RWPE2 (cell line): ENCODE results near the gene SEMA5A.

ENCODE experiments used
- ATAC-seq: fragments of 200-7000 bp; cut with Tn5 transposase; 3 replicates; pipeline ENCODE4 v1.9.1; 2021; ENCODE audit warnings: low read depth
- DNase-seq: peaks from one replicate; pipeline ENCODE4 v3.0.0-alpha.2; 2020; ENCODE audit warnings: low spot score
- H3K27ac ChIP-seq: fragments of 450-650 bp; 2 replicates; pipeline ENCODE4 v1.5.1; 2017; ENCODE audit warnings: mild to moderate bottlenecking; ENCODE audit not compliant: poor library complexity, severe bottlenecking
- H3K27me3 ChIP-seq: fragments of 250-450 bp; sonication (Bioruptor Pico); 2 replicates; pipeline ENCODE4 v1.5.1; 2021; ENCODE audit warnings: mild to moderate bottlenecking, moderate library complexity; ENCODE audit not compliant: insufficient read depth, poor library complexity, severe bottlenecking
- H3K36me3 ChIP-seq: fragments of 250-450 bp; sonication (Bioruptor Pico); 2 replicates; pipeline ENCODE4 v1.5.1; 2020; ENCODE audit warnings: low read depth, mild to moderate bottlenecking, moderate library complexity
- H3K4me1 ChIP-seq: fragments of 250-450 bp; sonication (Bioruptor Pico); 2 replicates; pipeline ENCODE4 v1.5.1; 2021; ENCODE audit warnings: mild to moderate bottlenecking, moderate library complexity; ENCODE audit not compliant: insufficient read depth, poor library complexity, severe bottlenecking
- H3K4me3 ChIP-seq: fragments of 250-450 bp; sonication (Bioruptor Pico); 2 replicates; pipeline ENCODE4 v1.5.1; 2021; ENCODE audit warnings: mild to moderate bottlenecking, moderate library complexity; ENCODE audit not compliant: severe bottlenecking
- H3K9me3 ChIP-seq: fragments of 250-450 bp; sonication (Bioruptor Pico); 2 replicates; pipeline ENCODE4 v1.5.1; 2021; ENCODE audit warnings: mild to moderate bottlenecking, moderate library complexity; ENCODE audit not compliant: severe bottlenecking
- TF ChIP-seq, protein P1 (sequence below): fragments of 450-650 bp; IDR thresholded peaks from one replicate; pipeline ENCODE4 v1.5.1; 2017; ENCODE audit warnings: mild to moderate bottlenecking, moderate library complexity; ENCODE audit not compliant: poor library complexity, severe bottlenecking

The SEMA5A gene

DNA sequence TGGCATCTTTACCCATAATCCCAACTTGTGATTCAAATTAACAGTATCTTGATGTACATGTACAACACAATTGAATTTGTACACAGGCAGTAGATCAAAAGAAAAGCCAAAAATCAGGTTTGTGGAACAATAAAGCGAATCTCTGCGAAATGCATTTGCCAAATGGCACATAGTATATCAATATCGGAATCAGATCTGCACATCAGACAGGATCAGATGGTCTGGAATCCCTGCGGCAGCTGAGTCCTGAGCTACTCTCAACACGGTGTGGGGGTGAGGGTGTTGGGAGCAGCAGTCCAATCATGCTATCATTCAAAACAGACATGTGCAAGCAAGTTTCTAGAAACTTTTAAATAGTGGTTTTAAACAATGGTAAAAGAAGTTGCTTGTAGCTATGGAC is 358.3 kb downstream of the SEMA5A start:
- no peak for ATAC-seq
- no peaks in the 10 kb centered on the region for H3K9me3 ChIP-seq
- TF ChIP-seq, protein P1, sequence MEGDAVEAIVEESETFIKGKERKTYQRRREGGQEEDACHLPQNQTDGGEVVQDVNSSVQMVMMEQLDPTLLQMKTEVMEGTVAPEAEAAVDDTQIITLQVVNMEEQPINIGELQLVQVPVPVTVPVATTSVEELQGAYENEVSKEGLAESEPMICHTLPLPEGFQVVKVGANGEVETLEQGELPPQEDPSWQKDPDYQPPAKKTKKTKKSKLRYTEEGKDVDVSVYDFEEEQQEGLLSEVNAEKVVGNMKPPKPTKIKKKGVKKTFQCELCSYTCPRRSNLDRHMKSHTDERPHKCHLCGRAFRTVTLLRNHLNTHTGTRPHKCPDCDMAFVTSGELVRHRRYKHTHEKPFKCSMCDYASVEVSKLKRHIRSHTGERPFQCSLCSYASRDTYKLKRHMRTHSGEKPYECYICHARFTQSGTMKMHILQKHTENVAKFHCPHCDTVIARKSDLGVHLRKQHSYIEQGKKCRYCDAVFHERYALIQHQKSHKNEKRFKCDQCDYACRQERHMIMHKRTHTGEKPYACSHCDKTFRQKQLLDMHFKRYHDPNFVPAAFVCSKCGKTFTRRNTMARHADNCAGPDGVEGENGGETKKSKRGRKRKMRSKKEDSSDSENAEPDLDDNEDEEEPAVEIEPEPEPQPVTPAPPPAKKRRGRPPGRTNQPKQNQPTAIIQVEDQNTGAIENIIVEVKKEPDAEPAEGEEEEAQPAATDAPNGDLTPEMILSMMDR, result no peak

DNA sequence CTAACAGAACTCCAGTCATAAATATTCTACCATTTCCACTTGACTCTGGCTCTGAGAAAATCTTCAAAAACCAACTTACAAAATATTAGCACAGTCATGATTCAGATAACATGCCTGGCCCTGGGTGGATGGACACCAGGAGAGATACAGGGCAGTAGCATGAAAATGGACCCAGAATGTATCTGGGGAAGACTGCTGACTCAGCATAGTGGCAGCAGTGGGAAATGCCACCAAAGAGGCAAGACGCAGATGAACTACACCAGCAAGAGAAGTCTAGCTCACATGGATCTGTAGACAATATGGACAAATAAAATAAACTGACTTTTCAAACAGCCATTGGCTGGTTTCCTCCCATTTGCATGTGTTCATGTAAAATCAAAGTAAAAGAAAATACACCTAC is 359.8 kb downstream of the SEMA5A start:
- no peak for ATAC-seq
- H3K9me3 ChIP-seq, result no peaks in the 10 kb centered on the region
- H3K36me3 ChIP-seq, result no peaks in the 10 kb centered on the region
- peaks cover 4% of the 10 kb centered on the region for H3K4me1 ChIP-seq
- H3K4me3 ChIP-seq, result no peak overlapping the region
- H3K27ac ChIP-seq, result no peak overlapping the region
- no peaks in the 10 kb centered on the region for H3K27me3 ChIP-seq
- no peak for DNase-seq
- TF ChIP-seq, protein P1, result no peak

More for the DNA sequence above, 358.3 kb downstream of the SEMA5A start:
- Histone ChIP-seq H3K4me1 (peaks cover 4% of the 10 kb centered on the region), H3K4me3 (no peak overlapping the region), H3K27me3 (no peaks in the 10 kb centered on the region), H3K27ac (no peak overlapping the region), H3K36me3 (no peaks in the 10 kb centered on the region)
- DNase-seq, result no peak

DNA sequence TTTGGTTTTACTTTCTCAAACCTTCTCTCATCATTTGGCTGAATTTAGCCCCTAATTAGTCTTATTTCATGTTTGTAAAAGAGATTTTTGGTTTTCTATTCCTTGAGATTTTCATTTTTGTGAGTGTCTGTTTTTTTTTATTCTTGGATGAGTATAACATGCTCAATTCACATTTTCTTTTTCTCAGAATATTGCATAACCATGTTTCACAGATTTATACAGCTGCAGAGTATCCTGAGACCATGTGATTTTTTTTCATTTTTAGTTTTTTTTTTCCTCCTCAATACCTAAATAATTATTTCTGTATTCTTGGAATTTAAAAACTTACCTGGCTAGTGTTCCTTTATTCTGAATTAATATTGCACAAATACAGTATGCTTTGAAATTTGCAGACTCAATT is 361.9 kb downstream of the SEMA5A start:
- Histone ChIP-seq H3K36me3 (no peaks in the 10 kb centered on the region), H3K4me1 (peaks cover 4% of the 10 kb centered on the region), H3K27ac (no peak overlapping the region), H3K27me3 (no peaks in the 10 kb centered on the region), H3K4me3 (no peak overlapping the region), H3K9me3 (no peaks in the 10 kb centered on the region)
- ATAC-seq (no peak), DNase-seq (no peak)
- TF ChIP-seq, protein P1, result no peak

DNA sequence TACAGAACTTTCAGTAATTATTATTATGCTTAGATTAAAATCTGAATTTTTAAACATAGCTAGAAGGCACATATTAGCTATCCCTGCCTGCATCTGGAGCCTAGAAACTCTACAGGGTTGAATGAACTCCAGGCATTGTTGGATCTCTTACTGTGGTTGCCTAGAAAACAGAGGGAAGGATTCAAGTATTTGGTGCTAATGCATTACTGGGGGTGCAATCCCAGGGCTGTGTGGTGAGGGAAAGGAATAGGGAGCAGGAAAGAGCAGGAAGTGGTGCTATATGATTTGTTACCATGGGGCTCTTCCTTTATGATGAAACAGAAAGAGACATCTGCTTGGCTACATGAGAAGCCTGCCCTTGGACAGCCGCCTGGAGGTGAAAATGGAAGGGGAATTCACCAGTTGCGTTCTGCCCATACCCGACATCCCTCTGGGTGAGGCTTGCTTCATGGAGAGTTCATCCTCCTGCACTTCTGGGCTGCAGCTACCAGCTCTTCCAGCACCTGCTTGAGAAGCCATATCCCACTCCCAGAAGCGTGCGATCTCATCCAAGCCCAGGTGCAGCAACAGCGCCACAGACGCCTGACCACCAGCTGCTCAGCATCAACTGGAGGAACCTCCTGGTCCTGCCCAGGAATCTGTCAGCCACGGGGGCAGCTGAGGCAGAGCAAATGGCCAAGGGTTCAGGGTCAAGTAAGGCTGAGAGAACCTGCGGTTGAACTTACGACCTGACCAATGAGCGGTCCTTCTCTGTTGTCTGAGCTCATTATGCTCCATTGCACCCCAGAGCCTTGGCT is 362.8 kb downstream of the SEMA5A start:
- Histone ChIP-seq H3K27ac (no peak overlapping the region), H3K9me3 (no peaks in the 10 kb centered on the region), H3K4me1 (no peaks in the 10 kb centered on the region), H3K27me3 (no peaks in the 10 kb centered on the region), H3K36me3 (no peaks in the 10 kb centered on the region), H3K4me3 (no peak overlapping the region)
- no peak for DNase-seq
- ATAC-seq, result no peak
- TF ChIP-seq, protein P1, result no peak

DNA sequence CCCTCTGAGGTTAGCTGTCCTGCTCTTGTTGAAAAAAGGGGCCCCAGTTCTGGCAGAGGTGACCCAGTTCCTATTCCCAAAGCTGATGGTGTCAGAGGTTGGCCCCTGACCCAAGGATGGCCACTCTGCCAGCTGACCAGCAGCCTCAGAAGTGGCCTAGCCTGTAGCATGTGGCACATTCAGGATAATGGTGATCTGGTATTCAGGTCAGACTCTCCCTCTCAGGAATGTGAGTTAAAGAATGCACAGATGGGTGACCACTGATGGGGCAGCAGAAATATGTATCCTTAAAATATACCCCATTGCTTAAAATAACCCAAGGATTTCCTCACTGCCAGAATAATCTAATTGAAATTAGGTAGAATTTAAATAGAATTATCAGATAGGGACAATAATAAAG is 369.2 kb downstream of the SEMA5A start:
- no peak for ATAC-seq
- no peaks in the 10 kb centered on the region for H3K36me3 ChIP-seq
- TF ChIP-seq, protein P1, result no peak
- H3K27ac ChIP-seq, result no peak overlapping the region
- peaks cover 15% of the 10 kb centered on the region for H3K4me1 ChIP-seq
- DNase-seq, result no peak
- no peak overlapping the region for H3K4me3 ChIP-seq
- H3K27me3 ChIP-seq, result no peaks in the 10 kb centered on the region
- H3K9me3 ChIP-seq, result no peaks in the 10 kb centered on the region
